ENCODE results near the gene ZNF200.

Gene ZNF200

DNA sequence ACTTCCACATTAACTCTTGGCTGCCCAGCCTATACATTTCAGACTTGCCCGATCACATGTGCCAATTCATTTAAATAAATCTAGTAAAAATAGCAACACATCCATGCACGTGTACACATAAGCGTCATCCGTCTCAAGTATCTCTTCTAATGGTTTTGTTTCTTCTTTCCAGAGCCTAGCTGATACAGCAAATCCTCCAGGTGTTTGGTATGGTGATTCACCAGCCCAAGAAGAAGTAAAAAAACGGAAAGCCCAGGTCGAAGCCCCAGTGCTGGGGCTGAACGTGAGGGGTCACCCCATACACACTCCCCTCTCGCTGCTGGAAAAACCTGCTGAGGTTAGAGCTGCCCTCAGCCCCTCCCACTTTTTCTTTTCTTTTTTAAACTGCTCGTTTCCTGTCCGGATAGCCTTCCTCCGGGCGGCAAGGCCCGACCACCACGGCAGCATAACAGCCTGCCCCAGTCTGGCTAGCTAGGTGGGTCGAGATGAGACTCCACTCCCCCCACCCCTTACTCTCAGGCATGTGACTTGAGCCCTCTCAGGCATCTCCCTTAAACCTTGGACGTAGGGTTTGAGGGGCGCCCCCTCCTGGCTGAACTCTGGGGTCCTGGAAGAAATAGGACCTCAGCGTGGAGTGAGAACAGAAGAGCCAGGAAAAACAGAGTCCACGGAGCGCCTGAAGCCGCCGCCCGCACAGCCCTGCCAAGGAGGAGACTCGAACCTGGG is 60.9 kb downstream of the ZNF200 start:
- DNase-seq: peak; percentile 17 to 22

All from Kasumi-1 (cell line).